ENCODE measurements around the gene LRRC10B. TPM values are rescaled to one million over a fixed set of nuclear protein-coding genes. Genes with fewer than 3 reads are reported as not detected.
A peak's percentile ranks its signal among the peaks of the same experiment; 100 is the strongest.

Gene LRRC10B
- total RNA-seq, 1 experiment from 2014 or later = 0.39 TPM

- Histone ChIP-seq H3K79me1 (ENCODE audit: insufficient read depth, low read depth, low read length, poor library complexity, severe bottlenecking) (no peaks in the 10 kb centered on the region), H3K4me2 (ENCODE audit: insufficient read depth, insufficient read length, low read length) (no peak overlapping the region), H2BK12ac (ENCODE audit: insufficient read length, low read depth, low read length) (no peak overlapping the region), H3K79me2 (ENCODE audit: insufficient read depth, low read length) (no peaks in the 10 kb centered on the region), H4K20me1 (ENCODE audit: control insufficient read depth, insufficient read depth, insufficient read length) (no peaks in the 10 kb centered on the region), H3K23ac (ENCODE audit: insufficient read length, low read depth, low read length) (no peak overlapping the region), H2BK20ac (ENCODE audit: low read depth, low read length, poor library complexity, severe bottlenecking) (no peak overlapping the region), H3K23me2 (ENCODE audit: insufficient read length, low read depth, low read length, poor library complexity, severe bottlenecking) (no peaks in the 10 kb centered on the region), H3K18ac (ENCODE audit: insufficient read length, low read depth, low read length) (no peak overlapping the region), H2AK5ac (ENCODE audit: insufficient read length, low read length) (no peak overlapping the region), H2BK120ac (ENCODE audit: low read depth, low read length, poor library complexity, severe bottlenecking) (no peak overlapping the region), H3K56ac (ENCODE audit: insufficient read length, low read depth, low read length) (no peak overlapping the region), H4K91ac (ENCODE audit: insufficient read length, low read depth, low read length) (no peak overlapping the region), H2BK15ac (ENCODE audit: low read depth, low read length) (no peak overlapping the region), H4K8ac (replicated peaks; ENCODE audit: insufficient read length, low read depth, low read length) (no peak overlapping the region), H3K9me3 (ENCODE audit: control insufficient read depth, low read depth, low read length) (no peaks in the 10 kb centered on the region), H3K4me1 (ENCODE audit: insufficient read depth, low read length) (no peaks in the 10 kb centered on the region), H2AFZ (ENCODE audit: low read length) (no peak overlapping the region), H4K5ac (ENCODE audit: insufficient read length, low read depth, low read length) (no peak overlapping the region), H3K9ac (ENCODE audit: extremely low read depth, insufficient read length, low read length) (no peak overlapping the region), H3T11ph (ENCODE audit: low read length) (no peak overlapping the region), H3K27ac (ENCODE audit: insufficient read length, low read depth, low read length) (no peak overlapping the region), H2BK5ac (ENCODE audit: insufficient read length, low read length) (no peak overlapping the region), H3K14ac (ENCODE audit: insufficient read depth, low read length) (no peak overlapping the region), H3K27me3 (ENCODE audit: insufficient read depth, low read length) (no peaks in the 10 kb centered on the region), H3K4ac (ENCODE audit: low read depth, low read length) (no peak overlapping the region)
- DNase-seq = no peak
- Mint-ChIP-seq H3K4me3 (no peak overlapping the region), H3K4me1 (peaks cover 4 to 10% of the 10 kb centered on the region in 2 experiments; a peak in 3 of 4 replicates), H3K27ac (peak overlapping the region in 1 of 3 experiments; percentile 5; a peak in 1 of 7 replicates), H3K27me3 (ENCODE audit: low read depth) (peaks cover 2% of the 10 kb centered on the region; the same call in 1 of the 2 replicates), H3K9me3 (no peaks in the 10 kb centered on the region), H3K36me3 (ENCODE audit: insufficient read depth in 1 of 3, low read depth in 3 of 3) (peaks cover 0 to 9% (median 7%) of the 10 kb centered on the region in 3 experiments; a peak in 3 of 7 replicates)
- no peak for TF ChIP-seq CTCF (conservative IDR thresholded peaks at IDR 0.05)
- WGBS (ENCODE audit: extremely low coverage, insufficient read length, low lambda C conversion rate) = no CpG with 5 or more reads among the region's 6 CpGs
Measured at GRCh38 chr11:61474013-61474643, 34.4 kb upstream of the LRRC10B start.
